H9 (cell line): ENCODE data around the gene IGFL2. TPM values are rescaled to one million over a fixed set of nuclear protein-coding genes. Genes with fewer than 3 reads are reported as not detected.

Experiments used
- DNase-seq: peaks from one replicate; pipeline ENCODE4 v3.0.0-alpha.2; 2017
- H2AFZ ChIP-seq: one replicate; pipeline ENCODE4 v1.6.1; 2013; ENCODE audit warnings: mild to moderate bottlenecking, low read length, control low read depth, moderate library complexity
- H2AK5ac ChIP-seq: 2 replicates; pipeline ENCODE4 v1.6.1; 2013; ENCODE audit warnings: low read length, control low read depth, mixed read lengths; ENCODE audit not compliant: insufficient read length
- H2BK120ac ChIP-seq: one replicate; pipeline ENCODE4 v1.6.1; 2013; ENCODE audit warnings: low read depth, mild to moderate bottlenecking, low read length, control low read depth, inconsistent platforms; ENCODE audit not compliant: poor library complexity, severe bottlenecking
- H2BK12ac ChIP-seq: 2 replicates; pipeline ENCODE4 v1.6.1; 2013; ENCODE audit warnings: low read length, control low read depth, mixed read lengths, low read depth; ENCODE audit not compliant: insufficient read length
- H2BK15ac ChIP-seq: 2 replicates; pipeline ENCODE4 v1.6.1; 2013; ENCODE audit warnings: low read depth, low read length, control low read depth
- H2BK20ac ChIP-seq: one replicate; pipeline ENCODE4 v1.6.1; 2013; ENCODE audit warnings: low read depth, mild to moderate bottlenecking, low read length, control low read depth, inconsistent platforms; ENCODE audit not compliant: poor library complexity, severe bottlenecking
- H2BK5ac ChIP-seq: 2 replicates; pipeline ENCODE4 v1.6.1; 2013; ENCODE audit warnings: low read length, control low read depth, mixed read lengths; ENCODE audit not compliant: insufficient read length
- H3K14ac ChIP-seq: 2 replicates; pipeline ENCODE4 v1.6.1; 2013; ENCODE audit warnings: low read length, control low read depth; ENCODE audit not compliant: insufficient read depth
- H3K18ac ChIP-seq: 2 replicates; pipeline ENCODE4 v1.6.1; 2013; ENCODE audit warnings: low read depth, mild to moderate bottlenecking, mixed read lengths, low read length, control low read depth; ENCODE audit not compliant: insufficient read length
- H3K23ac ChIP-seq: 2 replicates; pipeline ENCODE4 v1.6.1; 2013; ENCODE audit warnings: low read length, control low read depth, mixed read lengths, low read depth; ENCODE audit not compliant: insufficient read length
- H3K23me2 ChIP-seq: 2 replicates; pipeline ENCODE4 v1.6.1; 2013; ENCODE audit warnings: low read depth, mild to moderate bottlenecking, mixed read lengths, low read length, control low read depth; ENCODE audit not compliant: insufficient read length, poor library complexity, severe bottlenecking
- H3K27ac ChIP-seq: 2 replicates; pipeline ENCODE4 v1.5.1; 2013; ENCODE audit warnings: low read length, control low read depth, mixed read lengths, low read depth; ENCODE audit not compliant: insufficient read length
- H3K27me3 ChIP-seq: 2 replicates; pipeline ENCODE4 v1.6.1; 2013; ENCODE audit warnings: low read length, control low read depth, inconsistent platforms; ENCODE audit not compliant: insufficient read depth
- H3K4ac ChIP-seq: 2 replicates; pipeline ENCODE4 v1.6.1; 2013; ENCODE audit warnings: low read depth, mild to moderate bottlenecking, control low read depth, inconsistent platforms, low read length, moderate library complexity
- H3K4me1 ChIP-seq: 2 replicates; pipeline ENCODE4 v1.6.1; 2013; ENCODE audit warnings: low read length, control low read depth, inconsistent platforms; ENCODE audit not compliant: insufficient read depth
- H3K4me2 ChIP-seq: 2 replicates; pipeline ENCODE4 v1.6.1; 2013; ENCODE audit warnings: low read length, control low read depth, mixed read lengths; ENCODE audit not compliant: insufficient read length, insufficient read depth
- H3K56ac ChIP-seq: 2 replicates; pipeline ENCODE4 v1.6.1; 2013; ENCODE audit warnings: low read depth, mild to moderate bottlenecking, mixed read lengths, low read length, control low read depth; ENCODE audit not compliant: insufficient read length
- H3K79me1 ChIP-seq: 2 replicates; pipeline ENCODE4 v1.6.1; 2013; ENCODE audit warnings: low read depth, mild to moderate bottlenecking, moderate library complexity, low read length, control low read depth, inconsistent platforms; ENCODE audit not compliant: insufficient read depth, poor library complexity, severe bottlenecking
- H3K79me2 ChIP-seq: 2 replicates; pipeline ENCODE4 v1.6.1; 2013; ENCODE audit warnings: low read length, control low read depth, inconsistent platforms; ENCODE audit not compliant: insufficient read depth
- H3K9ac ChIP-seq: 2 replicates; pipeline ENCODE4 v1.6.1; 2013; ENCODE audit warnings: low read length, control low read depth, mixed read lengths; ENCODE audit not compliant: insufficient read length; ENCODE audit errors: extremely low read depth
- H3K9me3 ChIP-seq: one replicate; pipeline ENCODE4 v1.6.1; 2013; ENCODE audit warnings: low read depth, low read length, inconsistent platforms; ENCODE audit not compliant: control insufficient read depth
- H3T11ph ChIP-seq: one replicate; pipeline ENCODE4 v1.6.1; 2013; ENCODE audit warnings: mild to moderate bottlenecking, low read length, control low read depth, inconsistent platforms
- H4K20me1 ChIP-seq: one replicate; pipeline ENCODE4 v1.6.1; 2013; ENCODE audit not compliant: control insufficient read depth, insufficient read length, insufficient read depth
- H4K5ac ChIP-seq: 2 replicates; pipeline ENCODE4 v1.6.1; 2013; ENCODE audit warnings: low read depth, mild to moderate bottlenecking, mixed read lengths, low read length, control low read depth; ENCODE audit not compliant: insufficient read length
- H4K8ac ChIP-seq: replicated peaks from 2 replicates; pipeline ENCODE4 v1.6.1; 2013; ENCODE audit warnings: low read length, control low read depth, mixed read lengths, low read depth; ENCODE audit not compliant: insufficient read length
- H4K91ac ChIP-seq: 2 replicates; pipeline ENCODE4 v1.6.1; 2013; ENCODE audit warnings: low read depth, mild to moderate bottlenecking, moderate library complexity, mixed read lengths, low read length, control low read depth; ENCODE audit not compliant: insufficient read length
- H3K27ac Mint-ChIP-seq, 3 experiments: 2 replicates in 2 of 3; 3 replicates in 1 of 3; pipeline ENCODE4 v1.8.0; 2020 to 2021; ENCODE audit warnings: mixed read lengths in 3 of 3, mild to moderate bottlenecking in 1 of 3, moderate library complexity in 1 of 3
- H3K27me3 Mint-ChIP-seq: 2 replicates; pipeline ENCODE4 v1.8.0; 2021; ENCODE audit warnings: low read depth, mild to moderate bottlenecking, moderate library complexity, mixed read lengths
- H3K36me3 Mint-ChIP-seq, 3 experiments: 2 replicates in 2 of 3; 3 replicates in 1 of 3; pipeline ENCODE4 v1.8.0; 2020 to 2021; ENCODE audit warnings: low read depth in 3 of 3, mixed read lengths in 3 of 3; ENCODE audit not compliant: insufficient read depth in 1 of 3
- H3K4me1 Mint-ChIP-seq, 2 experiments: 2 replicates each; pipeline ENCODE4 v1.8.0; 2020; ENCODE audit warnings: mixed read lengths in 2 of 2
- H3K4me3 Mint-ChIP-seq, 2 experiments: 2 replicates in 1 of 2; 3 replicates in 1 of 2; pipeline ENCODE4 v1.8.0; 2020 to 2021; ENCODE audit warnings: mild to moderate bottlenecking in 2 of 2, mixed read lengths in 2 of 2, moderate library complexity in 1 of 2
- H3K9me3 Mint-ChIP-seq, 2 experiments: 2 replicates in 1 of 2; 3 replicates in 1 of 2; pipeline ENCODE4 v1.8.0; 2020; ENCODE audit warnings: mild to moderate bottlenecking in 2 of 2, mixed read lengths in 2 of 2, moderate library complexity in 1 of 2
- WGBS: extraction: QIAGEN DNeasy Blood & Tissue Kit; methylation state at CpG from one replicate; pipeline ENCODE4 v1.1.7; 2013; ENCODE audit warnings: missing lambda C conversion rate, low lambda C conversion rate, mixed read lengths; ENCODE audit not compliant: insufficient read length; ENCODE audit errors: extremely low coverage; 5-methylcytosine and 5-hydroxymethylcytosine counted together
- total RNA-seq: library from RNA; stranded (reverse); gene quantifications from 2 replicates; pipeline ENCODE4 v1.2.1, GENCODE V29; 2021
- TF ChIP-seq, protein P1 (sequence below): fragments of 200-600 bp; sonication (generic); conservative IDR thresholded peaks from 3 replicates; pipeline ENCODE4 v1.8.0; 2021; ENCODE audit warnings: antibody characterized with exemption, mild to moderate bottlenecking

IGFL2 gene
- total RNA-seq, 1 experiment from 2014 or later: not detected

DNA sequence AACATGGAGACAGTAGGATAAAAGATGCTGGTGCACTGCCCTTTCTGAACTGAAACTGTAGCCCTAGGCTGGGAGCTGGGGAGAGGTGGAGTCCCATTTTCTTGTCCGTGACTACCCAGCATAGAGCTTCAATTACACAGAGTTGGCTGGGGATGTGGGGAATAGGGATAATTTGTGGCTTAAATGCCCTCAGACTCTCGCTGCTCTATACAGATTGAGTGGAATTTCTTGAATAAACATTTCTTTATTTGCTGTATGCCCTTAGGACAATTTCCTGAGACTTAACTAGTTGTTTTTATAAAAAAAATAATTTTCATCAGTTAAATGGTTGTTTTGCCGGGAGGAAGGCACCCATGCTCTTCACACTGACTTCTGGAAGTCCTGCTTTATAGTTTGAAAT lies 7.2 kb downstream of the IGFL2 start:
- Histone ChIP-seq H3K56ac (no peak overlapping the region), H3K9ac (no peak overlapping the region), H3K4me2 (no peak overlapping the region), H3K18ac (no peak overlapping the region), H2BK20ac (no peak overlapping the region), H4K20me1 (no peaks in the 10 kb centered on the region), H3K79me2 (no peaks in the 10 kb centered on the region), H3K23ac (no peak overlapping the region), H3K4me1 (no peaks in the 10 kb centered on the region), H2AFZ (no peak overlapping the region), H2BK15ac (no peak overlapping the region), H3T11ph (no peak overlapping the region), H4K8ac (no peak overlapping the region), H2BK120ac (no peak overlapping the region), H4K91ac (no peak overlapping the region), H2BK12ac (no peak overlapping the region), H3K9me3 (no peaks in the 10 kb centered on the region), H2BK5ac (no peak overlapping the region), H3K27me3 (no peaks in the 10 kb centered on the region), H3K23me2 (no peaks in the 10 kb centered on the region), H2AK5ac (no peak overlapping the region), H3K79me1 (no peaks in the 10 kb centered on the region), H3K27ac (no peak overlapping the region), H3K14ac (no peak overlapping the region), H3K4ac (no peak overlapping the region), H4K5ac (no peak overlapping the region)
- DNase-seq: no peak
- Mint-ChIP-seq H3K4me1 (no peaks in the 10 kb centered on the region), H3K9me3 (no peaks in the 10 kb centered on the region), H3K4me3 (no peak overlapping the region), H3K27me3 (peaks cover 14% of the 10 kb centered on the region), H3K36me3 (no peaks in the 10 kb centered on the region), H3K27ac (no peak overlapping the region)
- no CpG with 5 or more reads among the region's 3 CpGs for WGBS
- TF ChIP-seq, protein P1, sequence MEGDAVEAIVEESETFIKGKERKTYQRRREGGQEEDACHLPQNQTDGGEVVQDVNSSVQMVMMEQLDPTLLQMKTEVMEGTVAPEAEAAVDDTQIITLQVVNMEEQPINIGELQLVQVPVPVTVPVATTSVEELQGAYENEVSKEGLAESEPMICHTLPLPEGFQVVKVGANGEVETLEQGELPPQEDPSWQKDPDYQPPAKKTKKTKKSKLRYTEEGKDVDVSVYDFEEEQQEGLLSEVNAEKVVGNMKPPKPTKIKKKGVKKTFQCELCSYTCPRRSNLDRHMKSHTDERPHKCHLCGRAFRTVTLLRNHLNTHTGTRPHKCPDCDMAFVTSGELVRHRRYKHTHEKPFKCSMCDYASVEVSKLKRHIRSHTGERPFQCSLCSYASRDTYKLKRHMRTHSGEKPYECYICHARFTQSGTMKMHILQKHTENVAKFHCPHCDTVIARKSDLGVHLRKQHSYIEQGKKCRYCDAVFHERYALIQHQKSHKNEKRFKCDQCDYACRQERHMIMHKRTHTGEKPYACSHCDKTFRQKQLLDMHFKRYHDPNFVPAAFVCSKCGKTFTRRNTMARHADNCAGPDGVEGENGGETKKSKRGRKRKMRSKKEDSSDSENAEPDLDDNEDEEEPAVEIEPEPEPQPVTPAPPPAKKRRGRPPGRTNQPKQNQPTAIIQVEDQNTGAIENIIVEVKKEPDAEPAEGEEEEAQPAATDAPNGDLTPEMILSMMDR: no peak
